Thymus (tissue), 11 donors: Measurements from ENCODE around the gene ACVR2B. TPM values are rescaled to one million over a fixed set of nuclear protein-coding genes. Genes with fewer than 3 reads are reported as not detected.
A peak's percentile ranks its signal among the peaks of the same experiment; 100 is the strongest.

ENCODE experiments used
- DNase-seq, 9 donors: peaks; one replicate each; pipeline ENCODE4 v3.0.0-alpha.2; 2013; ENCODE audit warnings: low spot score in 9 of 9, low read depth in 6 of 9, missing footprints in 1 of 9
- H3K27ac ChIP-seq, 2 donors: one replicate each; pipeline ENCODE4 v1.5.1; 2013; ENCODE audit warnings: control low read depth in 1 of 2, low read depth in 1 of 2, low read length in 1 of 2, mild to moderate bottlenecking in 1 of 2, moderate library complexity in 1 of 2
- H3K27me3 ChIP-seq, 2 donors: one replicate each; pipeline ENCODE4 v1.5.1; 2013; ENCODE audit warnings: low read length in 1 of 2; ENCODE audit not compliant: control insufficient read depth in 2 of 2, insufficient read depth in 1 of 2
- H3K36me3 ChIP-seq, 2 donors: one replicate each; pipeline ENCODE4 v1.5.1; 2013; ENCODE audit warnings: low read length in 1 of 2, mild to moderate bottlenecking in 1 of 2, moderate library complexity in 1 of 2; ENCODE audit not compliant: control insufficient read depth in 2 of 2, insufficient read depth in 2 of 2
- H3K4me1 ChIP-seq, 2 donors: one replicate each; pipeline ENCODE4 v1.5.1; 2013; ENCODE audit warnings: low read length in 2 of 2; ENCODE audit not compliant: control insufficient read depth in 2 of 2, insufficient read depth in 2 of 2
- H3K4me3 ChIP-seq, 2 donors: one replicate each; pipeline ENCODE4 v1.5.1; 2013; ENCODE audit warnings: low read length in 2 of 2, control low read depth in 1 of 2, mild to moderate bottlenecking in 1 of 2
- H3K9me3 ChIP-seq, 2 donors: one replicate each; pipeline ENCODE4 v1.5.1; 2013; ENCODE audit warnings: low read length in 1 of 2, mild to moderate bottlenecking in 1 of 2; ENCODE audit not compliant: control insufficient read depth in 2 of 2, insufficient read depth in 1 of 2
- WGBS: extraction: QIAGEN DNeasy Blood & Tissue Kit; methylation state at CpG from one replicate; pipeline ENCODE4 v1.1.7; 2013; 5-methylcytosine and 5-hydroxymethylcytosine counted together
- polyA plus RNA-seq: library from polyadenylated mRNA; stranded (reverse); fragments of 200-250 nt; gene quantifications from one replicate; pipeline ENCODE4 v1.2.3, GENCODE V29; 2013
- total RNA-seq: library from RNA; stranded (reverse); fragments of 120-200 nt; gene quantifications from one replicate; pipeline ENCODE4 v1.2.4, GENCODE V29; 2013
- donor health status: healthy.

Gene ACVR2B
- total and polyA plus RNA-seq, 2 donors = 2.4 to 6.3 TPM

GRCh38 chr3:38510631-38511030 is 56.9 kb downstream of the ACVR2B start:
- no peak for DNase-seq
- Histone ChIP-seq H3K9me3 (no peaks in the 10 kb centered on the region), H3K27ac (no peak overlapping the region), H3K27me3 (no peaks in the 10 kb centered on the region), H3K36me3 (peaks cover 9 to 34% of the 10 kb centered on the region in 2 donors), H3K4me3 (no peak overlapping the region), H3K4me1 (no peaks in the 10 kb centered on the region)

DNA sequence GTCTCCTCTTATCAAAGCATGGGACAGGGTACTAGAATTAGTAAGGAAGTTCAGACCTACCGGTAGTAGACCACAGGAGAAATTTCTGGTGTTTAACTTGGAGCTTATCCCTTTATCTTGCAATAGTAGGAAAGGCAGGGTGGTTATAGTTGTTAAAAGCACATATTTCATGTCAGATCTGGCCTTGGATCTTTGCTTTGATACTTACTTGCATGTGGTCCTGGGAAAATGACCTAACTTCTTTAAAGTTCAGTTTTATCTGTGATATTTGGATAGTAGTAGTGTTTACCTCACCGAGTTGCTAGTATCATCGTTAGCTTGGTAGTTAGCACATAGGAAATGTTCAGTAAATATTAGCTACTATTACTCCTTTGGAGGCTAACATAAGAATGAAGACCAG is 57.9 kb downstream of the ACVR2B start:
- Histone ChIP-seq H3K36me3 (peaks cover 9 to 35% of the 10 kb centered on the region in 2 donors), H3K27ac (no peak overlapping the region), H3K4me3 (no peak overlapping the region), H3K4me1 (no peaks in the 10 kb centered on the region), H3K9me3 (no peaks in the 10 kb centered on the region), H3K27me3 (no peaks in the 10 kb centered on the region)
- DNase-seq = no peak
- WGBS = 97% methylated on average over 3 of the region's 3 CpGs

DNA sequence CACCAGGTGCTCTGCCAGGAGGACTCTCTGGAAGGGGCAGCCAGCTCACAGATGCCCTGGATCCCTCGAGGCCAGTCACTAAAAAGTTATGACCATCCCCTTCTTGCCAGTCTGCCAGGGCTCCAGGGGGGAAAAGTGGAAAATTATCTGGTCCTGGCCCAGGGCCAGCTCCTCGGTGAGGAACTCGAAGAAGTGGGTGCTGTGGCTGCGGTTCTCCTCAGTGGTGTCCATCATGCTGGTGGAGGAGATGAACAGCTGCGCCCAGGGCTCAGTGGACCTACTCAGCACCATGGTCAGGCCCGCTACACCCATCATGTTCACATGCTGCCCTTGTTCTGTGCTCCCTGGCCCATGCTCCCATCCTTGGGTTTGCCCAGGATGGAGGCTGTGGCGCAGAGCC is 61.7 kb downstream of the ACVR2B start:
- 95% methylated on average over 7 of the region's 7 CpGs for WGBS
- Histone ChIP-seq H3K4me3 (no peak overlapping the region), H3K36me3 (peaks cover 6 to 21% of the 10 kb centered on the region in 2 donors), H3K9me3 (no peaks in the 10 kb centered on the region), H3K27ac (no peak overlapping the region), H3K27me3 (no peaks in the 10 kb centered on the region), H3K4me1 (peaks cover 6 to 11% of the 10 kb centered on the region in 2 donors)
- DNase-seq = no peak

DNA sequence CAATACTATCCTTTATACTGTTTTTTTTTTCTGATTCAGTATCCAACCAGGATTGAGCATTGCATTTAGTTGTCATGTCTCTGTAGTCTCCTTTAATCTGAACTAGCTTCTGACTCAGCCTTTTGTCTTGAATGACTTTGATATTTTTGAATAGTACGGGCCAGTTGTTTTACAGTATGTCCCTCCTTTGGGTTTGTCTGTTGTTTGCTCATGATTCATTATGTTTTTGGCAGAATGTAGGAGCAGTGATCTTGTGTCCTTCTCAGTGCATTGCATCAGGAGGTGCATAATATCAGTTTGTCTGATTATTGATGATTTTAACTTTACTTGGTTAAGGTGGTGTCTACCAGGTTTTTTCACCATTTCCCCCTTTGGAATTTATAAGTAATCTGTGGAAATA is 63.0 kb downstream of the ACVR2B start:
- DNase-seq = no peak
- Histone ChIP-seq H3K27me3 (no peaks in the 10 kb centered on the region), H3K36me3 (peaks cover 6 to 22% of the 10 kb centered on the region in 2 donors), H3K9me3 (no peaks in the 10 kb centered on the region), H3K4me3 (no peak overlapping the region), H3K27ac (no peak overlapping the region), H3K4me1 (peaks cover 6 to 11% of the 10 kb centered on the region in 2 donors)
- 0% methylated on average over 1 of the region's 1 CpG for WGBS

- DNase-seq = no peak
- 84% methylated on average over 1 of the region's 1 CpG for WGBS
- Histone ChIP-seq H3K9me3 (no peaks in the 10 kb centered on the region), H3K4me3 (no peak overlapping the region), H3K27me3 (no peaks in the 10 kb centered on the region), H3K27ac (no peak overlapping the region), H3K36me3 (peaks cover 11 to 24% of the 10 kb centered on the region in 2 donors), H3K4me1 (peaks cover 6 to 11% of the 10 kb centered on the region in 2 donors)
Measured at GRCh38 chr3:38519000-38519399, 65.3 kb downstream of the ACVR2B start.

DNA sequence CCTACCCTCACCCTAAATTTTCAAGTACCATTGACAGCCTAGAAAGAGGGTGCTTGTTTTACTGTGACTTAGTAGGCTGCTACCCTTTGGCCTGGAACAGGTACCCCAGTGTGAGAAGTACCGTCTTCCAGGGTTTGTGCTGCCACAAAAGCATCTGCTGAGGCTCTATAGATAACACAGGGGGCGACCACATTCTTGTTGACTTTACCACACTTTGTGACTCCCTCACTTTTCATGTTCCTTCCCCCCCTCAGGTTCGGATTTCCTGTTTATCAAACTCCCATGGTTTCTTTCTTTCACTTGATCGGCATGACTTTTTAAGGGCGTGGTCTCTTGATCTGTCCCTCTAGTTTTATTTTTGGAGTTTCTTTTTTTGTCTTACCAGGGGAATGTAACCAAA is 66.0 kb downstream of the ACVR2B start:
- Histone ChIP-seq H3K4me3 (no peak overlapping the region), H3K36me3 (peaks cover 17 to 29% of the 10 kb centered on the region in 2 donors), H3K27ac (peak overlapping the region; percentile 15 to 42), H3K27me3 (no peaks in the 10 kb centered on the region), H3K4me1 (peaks cover 6 to 11% of the 10 kb centered on the region in 2 donors), H3K9me3 (no peaks in the 10 kb centered on the region)
- WGBS = 9% methylated on average over 5 of the region's 5 CpGs
- DNase-seq = peak in 7 of 9 donors; percentile 37 to 83 (median 56)

DNA sequence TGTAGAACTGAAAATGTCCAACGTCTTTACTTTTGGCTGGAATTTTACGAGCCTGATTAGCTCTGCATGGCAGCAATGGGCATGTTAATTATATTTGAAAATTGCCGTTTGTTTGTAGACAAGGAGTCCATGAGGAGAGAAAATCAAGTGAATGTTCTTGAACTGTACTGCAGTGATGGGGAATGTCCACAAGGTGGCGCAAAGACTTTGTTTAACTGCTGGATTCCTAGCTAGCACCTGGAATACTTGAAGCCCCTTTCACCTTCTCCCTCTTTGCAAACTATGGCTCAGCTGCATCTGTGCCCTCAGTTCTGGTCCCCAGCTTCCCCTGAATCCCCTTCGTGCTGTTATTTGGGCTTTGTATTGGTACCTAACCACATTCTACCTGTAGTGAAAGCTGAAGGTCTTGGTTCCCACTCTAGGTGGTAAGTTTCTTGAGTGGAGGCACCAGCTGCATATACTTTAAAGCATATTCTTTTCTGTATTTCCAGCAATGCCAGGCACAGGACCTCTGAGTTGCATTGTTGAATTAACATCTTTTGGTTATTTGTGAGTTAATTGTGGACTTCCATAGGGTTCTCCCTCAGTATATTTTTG is 67.8 kb downstream of the ACVR2B start:
- DNase-seq = peak; percentile 38 to 87 (median 69)
- H3K27me3 ChIP-seq = no peaks in the 10 kb centered on the region
- peaks cover 6 to 11% of the 10 kb centered on the region in 2 donors for H3K4me1 ChIP-seq
- no peak overlapping the region for H3K27ac ChIP-seq
- WGBS = 12% methylated on average over 5 of the region's 5 CpGs
- H3K4me3 ChIP-seq = no peak overlapping the region
- H3K9me3 ChIP-seq = no peaks in the 10 kb centered on the region
- H3K36me3 ChIP-seq = peaks cover 20 to 28% of the 10 kb centered on the region in 2 donors

GRCh38 chr3:38522002-38522401 is 68.3 kb downstream of the ACVR2B start:
- H3K4me3 ChIP-seq = no peak overlapping the region
- no peak for DNase-seq
- H3K27me3 ChIP-seq = no peaks in the 10 kb centered on the region
- peaks cover 6 to 11% of the 10 kb centered on the region in 2 donors for H3K4me1 ChIP-seq
- no peak overlapping the region for H3K27ac ChIP-seq
- no peaks in the 10 kb centered on the region for H3K9me3 ChIP-seq
- 97% methylated on average over 6 of the region's 6 CpGs for WGBS
- H3K36me3 ChIP-seq = peaks cover 20 to 33% of the 10 kb centered on the region in 2 donors

- Histone ChIP-seq H3K4me3 (no peak overlapping the region), H3K36me3 (peaks cover 26 to 34% of the 10 kb centered on the region in 2 donors), H3K27ac (no peak overlapping the region), H3K4me1 (peaks cover 6 to 8% of the 10 kb centered on the region in 2 donors), H3K27me3 (no peaks in the 10 kb centered on the region), H3K9me3 (no peaks in the 10 kb centered on the region)
- no peak for DNase-seq
- WGBS = 98% methylated on average over 5 of the region's 5 CpGs
Measured at GRCh38 chr3:38524141-38524739, 70.5 kb downstream of the ACVR2B start.
